ENCODE results near the gene HSPA1A. TPM values are rescaled to one million over a fixed set of nuclear protein-coding genes. Genes with fewer than 3 reads are reported as not detected.

Gene HSPA1A
- total and polyA plus RNA-seq, 2 donors (not counting 1 experiment from before 2014, with no cell fraction given), result 66.3 to 70.0 TPM

DNA sequence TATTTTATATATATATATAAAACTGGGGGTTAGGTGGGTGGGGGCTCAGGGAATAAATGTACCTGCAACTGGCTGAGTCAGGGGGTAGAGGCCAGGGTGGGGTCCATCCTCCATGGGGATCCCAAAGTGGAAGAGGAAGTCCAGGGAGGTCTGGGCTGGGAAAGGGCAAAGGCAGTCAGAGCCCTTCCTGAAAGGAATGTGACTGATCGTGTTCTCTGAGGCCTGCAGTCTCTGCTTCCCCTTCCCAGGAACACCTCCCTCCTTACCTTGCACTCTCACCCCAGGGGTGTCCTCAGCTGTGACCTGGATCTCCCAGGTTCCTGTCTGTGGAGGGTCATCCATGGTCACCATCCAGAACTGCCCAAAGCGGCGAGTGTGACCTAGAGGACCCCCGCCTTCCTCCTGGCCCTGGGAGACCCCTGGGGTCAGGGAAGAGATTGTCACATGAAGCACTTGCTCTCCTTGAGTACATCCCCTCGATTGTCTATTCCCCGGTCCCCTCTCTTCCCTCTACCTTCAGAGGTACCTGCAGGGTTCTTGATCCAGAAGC is 48.2 kb upstream of the HSPA1A start:
- DNase-seq (ENCODE audit: low read depth in 2 of 2), result no peak
- Histone ChIP-seq H4K20me1 (ENCODE audit: control insufficient read depth, extremely low read depth, insufficient read depth, low read length) (no peaks in the 10 kb centered on the region), H3K27me3 (ENCODE audit: control insufficient read depth, insufficient read depth, low read length) (no peaks in the 10 kb centered on the region), H2AFZ (ENCODE audit: low read length) (no peak overlapping the region), H3K36me3 (ENCODE audit: control insufficient read depth, insufficient read depth, low read length) (no peaks in the 10 kb centered on the region), H3K79me2 (ENCODE audit: control insufficient read depth, insufficient read depth, low read length) (no peaks in the 10 kb centered on the region), H3K27ac (ENCODE audit: insufficient read depth, low read length) (no peak overlapping the region), H3K9ac (ENCODE audit: insufficient read depth, low read length) (no peak overlapping the region), H3K4me1 (ENCODE audit: control insufficient read depth, extremely low read depth, insufficient read depth, low read length) (peaks cover 4% of the 10 kb centered on the region), H3K4me3 (replicated peaks in 1 of 4; ENCODE audit: control extremely low read depth in 1 of 4, insufficient read depth in 1 of 4, low read depth in 3 of 4, low read length in 4 of 4) (no peak overlapping the region), H3K9me3 (ENCODE audit: control insufficient read depth, insufficient read depth, low read depth, low read length) (no peaks in the 10 kb centered on the region), H3K4me2 (ENCODE audit: extremely low read depth, insufficient read depth, low read length) (no peak overlapping the region)
- TF ChIP-seq, protein P1, sequence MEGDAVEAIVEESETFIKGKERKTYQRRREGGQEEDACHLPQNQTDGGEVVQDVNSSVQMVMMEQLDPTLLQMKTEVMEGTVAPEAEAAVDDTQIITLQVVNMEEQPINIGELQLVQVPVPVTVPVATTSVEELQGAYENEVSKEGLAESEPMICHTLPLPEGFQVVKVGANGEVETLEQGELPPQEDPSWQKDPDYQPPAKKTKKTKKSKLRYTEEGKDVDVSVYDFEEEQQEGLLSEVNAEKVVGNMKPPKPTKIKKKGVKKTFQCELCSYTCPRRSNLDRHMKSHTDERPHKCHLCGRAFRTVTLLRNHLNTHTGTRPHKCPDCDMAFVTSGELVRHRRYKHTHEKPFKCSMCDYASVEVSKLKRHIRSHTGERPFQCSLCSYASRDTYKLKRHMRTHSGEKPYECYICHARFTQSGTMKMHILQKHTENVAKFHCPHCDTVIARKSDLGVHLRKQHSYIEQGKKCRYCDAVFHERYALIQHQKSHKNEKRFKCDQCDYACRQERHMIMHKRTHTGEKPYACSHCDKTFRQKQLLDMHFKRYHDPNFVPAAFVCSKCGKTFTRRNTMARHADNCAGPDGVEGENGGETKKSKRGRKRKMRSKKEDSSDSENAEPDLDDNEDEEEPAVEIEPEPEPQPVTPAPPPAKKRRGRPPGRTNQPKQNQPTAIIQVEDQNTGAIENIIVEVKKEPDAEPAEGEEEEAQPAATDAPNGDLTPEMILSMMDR (conservative IDR thresholded peaks at IDR 0.05 in 1 of 2, IDR thresholded peaks at IDR 0.05 in 1 of 2; ENCODE audit: low read depth in 1 of 2, low read length in 2 of 2), result no peak
- TF ChIP-seq EZH2 (IDR thresholded peaks at IDR 0.05; ENCODE audit: low read length, missing control alignments), result no peak

DNA sequence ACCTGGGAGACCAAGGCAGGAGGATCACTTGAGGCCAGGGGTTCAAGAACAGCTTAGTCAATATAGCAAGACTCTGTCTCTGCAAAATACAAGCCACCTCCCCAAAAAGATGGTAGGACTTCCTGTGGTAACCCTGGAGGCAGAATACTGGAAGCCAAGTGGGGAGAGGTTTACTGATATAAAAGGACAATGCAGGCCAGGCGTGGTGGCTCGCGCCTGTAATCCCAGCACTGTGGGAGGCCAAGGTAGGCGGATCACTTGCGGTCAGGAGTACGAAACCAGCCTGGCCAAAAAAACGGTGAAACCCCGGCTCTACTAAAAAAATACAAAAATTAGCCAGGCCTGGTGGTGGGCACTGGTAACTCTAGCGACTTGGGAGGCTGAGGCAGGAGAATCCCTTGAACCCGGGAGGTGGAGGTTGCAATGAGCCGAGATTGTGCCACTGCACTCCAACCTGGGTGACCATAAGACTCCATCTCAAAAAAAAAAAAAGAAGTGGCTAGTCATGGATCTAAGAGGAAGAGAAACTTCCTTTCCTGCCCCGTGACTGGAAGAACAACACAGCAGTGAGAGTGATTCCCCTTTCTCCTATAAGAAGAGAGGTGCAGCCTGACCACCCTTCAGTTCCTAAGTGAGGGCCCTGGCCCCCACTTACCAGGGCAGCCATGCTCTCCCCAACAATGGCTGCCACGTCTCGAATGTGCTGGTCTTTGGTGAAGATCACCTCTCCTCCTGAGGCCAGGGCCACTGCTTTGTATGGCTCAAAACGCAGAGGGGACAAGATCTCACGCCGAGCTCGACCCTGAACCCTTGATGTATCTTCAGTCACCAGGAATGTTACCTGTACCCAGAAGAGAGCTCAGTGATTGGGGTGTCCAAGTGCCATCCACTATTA is 46.7 kb upstream of the HSPA1A start:
- no peaks in the 10 kb centered on the region for H3K9me3 ChIP-seq (ENCODE audit: control insufficient read depth, insufficient read depth, low read depth, low read length)
- no peak overlapping the region for H3K4me3 ChIP-seq (replicated peaks in 1 of 4; ENCODE audit: control extremely low read depth in 1 of 4, insufficient read depth in 1 of 4, low read depth in 3 of 4, low read length in 4 of 4)
- H3K9ac ChIP-seq (ENCODE audit: insufficient read depth, low read length), result no peak overlapping the region
- no peaks in the 10 kb centered on the region for H3K79me2 ChIP-seq (ENCODE audit: control insufficient read depth, insufficient read depth, low read length)
- no peak for DNase-seq (ENCODE audit: low read depth in 2 of 2)
- H3K27me3 ChIP-seq (ENCODE audit: control insufficient read depth, insufficient read depth, low read length), result no peaks in the 10 kb centered on the region
- H3K36me3 ChIP-seq (ENCODE audit: control insufficient read depth, insufficient read depth, low read length), result no peaks in the 10 kb centered on the region
- TF ChIP-seq, protein P1 (conservative IDR thresholded peaks at IDR 0.05 in 1 of 2, IDR thresholded peaks at IDR 0.05 in 1 of 2; ENCODE audit: low read depth in 1 of 2, low read length in 2 of 2), result no peak
- TF ChIP-seq EZH2 (IDR thresholded peaks at IDR 0.05; ENCODE audit: low read length, missing control alignments), result no peak
- H3K27ac ChIP-seq (ENCODE audit: insufficient read depth, low read length), result no peak overlapping the region
- no peak overlapping the region for H3K4me2 ChIP-seq (ENCODE audit: extremely low read depth, insufficient read depth, low read length)
- H4K20me1 ChIP-seq (ENCODE audit: control insufficient read depth, extremely low read depth, insufficient read depth, low read length), result no peaks in the 10 kb centered on the region
- peaks cover under 1% of the 10 kb centered on the region for H3K4me1 ChIP-seq (ENCODE audit: control insufficient read depth, extremely low read depth, insufficient read depth, low read length)
- no peak overlapping the region for H2AFZ ChIP-seq (ENCODE audit: low read length)

DNA sequence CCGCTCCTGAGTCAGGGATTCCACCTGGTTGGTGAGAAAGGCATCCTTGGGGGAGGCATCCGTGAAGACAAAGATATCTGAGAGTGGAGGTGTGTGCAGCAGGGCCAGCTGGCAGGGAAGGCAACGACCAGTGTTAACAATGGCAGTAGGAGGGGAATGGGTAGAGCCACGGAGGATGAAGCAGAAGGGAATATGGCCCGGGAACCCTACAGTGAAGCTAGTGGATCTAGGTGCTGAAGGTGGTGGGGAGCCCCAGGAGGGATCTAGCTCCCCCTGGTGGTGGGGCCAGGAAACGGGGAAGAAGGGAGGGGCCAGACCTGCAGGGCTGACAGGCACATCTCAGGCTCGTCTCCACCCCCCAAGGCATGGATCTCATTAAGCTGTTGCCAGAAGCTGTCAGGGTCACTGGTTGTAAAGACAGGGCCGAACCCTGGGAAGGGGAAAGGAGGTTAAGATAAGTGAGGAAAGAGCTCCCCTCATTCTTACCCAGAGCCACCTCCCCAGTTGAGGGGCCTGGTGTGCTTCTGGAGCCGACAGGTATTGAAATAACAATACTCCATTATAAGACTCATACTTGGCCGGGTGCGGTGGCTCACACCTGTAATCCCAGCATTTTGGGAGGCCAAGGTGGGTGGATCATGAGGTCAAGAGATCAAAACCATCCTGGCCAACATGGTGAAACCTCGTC is 45.5 kb upstream of the HSPA1A start:
- Histone ChIP-seq H3K27ac (ENCODE audit: insufficient read depth, low read length) (no peak overlapping the region), H3K36me3 (ENCODE audit: control insufficient read depth, insufficient read depth, low read length) (no peaks in the 10 kb centered on the region), H4K20me1 (ENCODE audit: control insufficient read depth, extremely low read depth, insufficient read depth, low read length) (no peaks in the 10 kb centered on the region), H3K9me3 (ENCODE audit: control insufficient read depth, insufficient read depth, low read depth, low read length) (no peaks in the 10 kb centered on the region), H3K4me1 (ENCODE audit: control insufficient read depth, extremely low read depth, insufficient read depth, low read length) (no peaks in the 10 kb centered on the region), H3K4me2 (ENCODE audit: extremely low read depth, insufficient read depth, low read length) (no peak overlapping the region), H3K79me2 (ENCODE audit: control insufficient read depth, insufficient read depth, low read length) (no peaks in the 10 kb centered on the region), H3K9ac (ENCODE audit: insufficient read depth, low read length) (no peak overlapping the region), H3K27me3 (ENCODE audit: control insufficient read depth, insufficient read depth, low read length) (no peaks in the 10 kb centered on the region), H3K4me3 (replicated peaks in 1 of 4; ENCODE audit: control extremely low read depth in 1 of 4, insufficient read depth in 1 of 4, low read depth in 3 of 4, low read length in 4 of 4) (no peak overlapping the region), H2AFZ (ENCODE audit: low read length) (no peak overlapping the region)
- DNase-seq (ENCODE audit: low read depth in 2 of 2), result peak in 1 of 2 donors; percentile 39
- TF ChIP-seq, protein P1 (conservative IDR thresholded peaks at IDR 0.05 in 1 of 2, IDR thresholded peaks at IDR 0.05 in 1 of 2; ENCODE audit: low read depth in 1 of 2, low read length in 2 of 2), result peak; percentile 68 to 71
- TF ChIP-seq EZH2 (IDR thresholded peaks at IDR 0.05; ENCODE audit: low read length, missing control alignments), result no peak
